HepG2 (cell line): ENCODE measurements around the gene RMI1. TPM values are rescaled to one million over a fixed set of nuclear protein-coding genes. Genes with fewer than 3 reads are reported as not detected.

ENCODE experiments used
- ARID2 ChIP-seq: sonication (generic); formaldehyde crosslinking; IDR thresholded peaks from 2 replicates; pipeline ENCODE4 v1.8.1; 2022; ENCODE audit warnings: mild to moderate bottlenecking, missing genetic modification reagents, borderline replicate concordance
- ATF7-NPFF ChIP-seq: sonication (generic); formaldehyde crosslinking; IDR thresholded peaks from 2 replicates; pipeline ENCODE4 v1.8.1; 2023; ENCODE audit warnings: mild to moderate bottlenecking, low read depth, missing genetic modification reagents, moderate library complexity
- CBFB ChIP-seq: sonication (generic); formaldehyde crosslinking; IDR thresholded peaks from 2 replicates; pipeline ENCODE4 v1.4.0; 2020; ENCODE audit warnings: missing genetic modification reagents
- DRAP1 ChIP-seq: IDR thresholded peaks from 2 replicates; pipeline ENCODE4 v1.6.1; 2016; ENCODE audit warnings: missing genetic modification reagents, missing compliant biosample characterization
- FOXC1 ChIP-seq: sonication (generic); formaldehyde crosslinking; IDR thresholded peaks from 2 replicates; pipeline ENCODE4 v1.8.0; 2022; ENCODE audit warnings: mild to moderate bottlenecking, missing genetic modification reagents, borderline replicate concordance
- FOXP4 ChIP-seq: sonication (generic); formaldehyde crosslinking; IDR thresholded peaks from 2 replicates; pipeline ENCODE4 v1.4.0; 2020; ENCODE audit warnings: missing genetic modification reagents
- HCFC1 ChIP-seq: fragments of 150-350 bp; IDR thresholded peaks from 2 replicates; pipeline ENCODE4 v1.6.1; 2014; ENCODE audit warnings: low read depth, low read length
- KLF16 ChIP-seq, 2 experiments: sonication (generic) in 1 of 2; formaldehyde crosslinking in 1 of 2; IDR thresholded peaks; 2 replicates each; pipeline versions ENCODE4 v1.6.1 to v1.8.0; 2016 to 2023; ENCODE audit warnings: missing genetic modification reagents in 2 of 2, missing compliant biosample characterization in 1 of 2
- KMT2A ChIP-seq: sonication (generic); formaldehyde crosslinking; IDR thresholded peaks from 2 replicates; pipeline ENCODE4 v1.4.0; 2020; ENCODE audit warnings: missing genetic modification reagents
- LCORL ChIP-seq, 2 experiments: fragments of 450-650 bp in 1 of 2; sonication (generic) in 1 of 2; formaldehyde crosslinking in 1 of 2; IDR thresholded peaks; 2 replicates each; pipeline versions ENCODE4 v1.5.0 to v1.6.1; 2017 to 2020; ENCODE audit warnings: antibody characterized with exemption in 1 of 2, missing genetic modification reagents in 1 of 2
- MIXL1 ChIP-seq: IDR thresholded peaks from 2 replicates; pipeline ENCODE4 v1.6.1; 2016
- MXD3 ChIP-seq: IDR thresholded peaks from 2 replicates; pipeline ENCODE4 v1.6.1; 2016; ENCODE audit warnings: mild to moderate bottlenecking, missing biosample characterization, missing genetic modification reagents
- PAXIP1 ChIP-seq: sonication (generic); formaldehyde crosslinking; conservative IDR thresholded peaks from 2 replicates; pipeline ENCODE4 v1.4.0; 2020; ENCODE audit warnings: mild to moderate bottlenecking, missing genetic modification reagents, moderate library complexity
- PCBP1 ChIP-seq: fragments of 200-400 bp; formaldehyde crosslinking; IDR thresholded peaks from 2 replicates; pipeline ENCODE4 v1.6.1; 2017; ENCODE audit warnings: mild to moderate bottlenecking, low read depth, low read length, borderline replicate concordance
- POGZ ChIP-seq: sonication (generic); formaldehyde crosslinking; IDR thresholded peaks from 2 replicates; pipeline ENCODE4 v1.4.0; 2020; ENCODE audit warnings: mild to moderate bottlenecking, missing genetic modification reagents
- YEATS2 ChIP-seq: sonication (generic); formaldehyde crosslinking; IDR thresholded peaks from 2 replicates; pipeline ENCODE4 v1.4.0; 2020; ENCODE audit warnings: missing genetic modification reagents, borderline replicate concordance
- ZNF280D ChIP-seq: sonication (generic); formaldehyde crosslinking; IDR thresholded peaks from 2 replicates; pipeline ENCODE4 v1.5.1; 2020; ENCODE audit warnings: mild to moderate bottlenecking, missing genetic modification reagents
- ZSCAN12 ChIP-seq: sonication (generic); formaldehyde crosslinking; IDR thresholded peaks from 2 replicates; pipeline ENCODE4 v1.9.0; 2021; ENCODE audit warnings: mild to moderate bottlenecking, missing genetic modification reagents
- polyA plus RNA-seq, 8 experiments: library from polyadenylated mRNA; depleted of rRNA in 3 of 8; stranded (reverse) in 7 of 8; unstranded in 1 of 8; fragments of >200 nt; fragmentation: Illumina TruSeq in 4 of 8; extraction: Trizol in 4 of 8; gene quantifications; 2 replicates each; pipeline versions ENCODE4 v1.2.1 to v1.2.3, GENCODE V29; 2011 to 2016; ENCODE audit warnings: low read depth in 4 of 8, missing spikeins in 1 of 8, mixed read lengths in 1 of 8; ENCODE audit not compliant: insufficient read depth in 1 of 8
- total RNA-seq, 5 experiments: library from RNA; depleted of rRNA; stranded (reverse); fragments of >200 nt; fragmentation: Illumina TruSeq; extraction: Trizol; gene quantifications; 2 replicates each; pipeline ENCODE4 v1.2.3, GENCODE V29; 2016; ENCODE audit warnings: low read depth in 1 of 5

RMI1 gene
- total and polyA plus RNA-seq, 2 of the 13 experiments (the other 11 are each of a cell fraction or from before 2014, with no cell fraction given), result 0.54 to 3.7 TPM

GRCh38 chr9:83980395-83981125, at the start of gene RMI1 (continued):
- TF ChIP-seq POGZ (peak; percentile 70), FOXP4 (CRISPR knock-in tag) (peak; percentile 64; the same call in 1 of the 2 replicates), MXD3 (CRISPR knock-in tag) (peak; percentile 83), PCBP1 (peak; percentile 5; the same call in 1 of the 2 replicates), HCFC1 (peak; percentile 35; the same call in 1 of the 2 replicates), ARID2 (CRISPR knock-in tag) (0 out of 2 replicates have a peak, but pooled peaks have one; percentile 80), DRAP1 (CRISPR knock-in tag) (peak; percentile 67; the same call in 1 of the 2 replicates), YEATS2 (CRISPR knock-in tag) (peak; percentile 77), LCORL (IDR thresholded peaks at IDR 0.05) (no peak), LCORL (CRISPR knock-in tag; IDR thresholded peaks at IDR 0.05) (peak; percentile 78), FOXC1 (CRISPR knock-in tag) (peak; percentile 54; the same call in 1 of the 2 replicates), CBFB (CRISPR knock-in tag) (peak; percentile 77), ZNF280D (CRISPR knock-in tag) (peak; percentile 58; the same call in 1 of the 2 replicates), KLF16 (CRISPR knock-in tag; IDR thresholded peaks at IDR 0.05) (peak in 1 of 2 experiments; percentile 35; a peak in 2 of 4 replicates), PAXIP1 (CRISPR knock-in tag) (peak; percentile 49), MIXL1 (CRISPR knock-in tag) (0 out of 2 replicates have a peak, but pooled peaks have one; percentile 17), ATF7-NPFF (CRISPR knock-in tag) (no peak; the same call in 1 of the 2 replicates), ZSCAN12 (CRISPR knock-in tag) (peak; percentile 8; the same call in 1 of the 2 replicates), KMT2A (CRISPR knock-in tag) (peak; percentile 94)
